ENCODE results near the gene FIGNL2.

- TF ChIP-seq CTCF (IDR thresholded peaks at IDR 0.05 in 4 of 5, conservative IDR thresholded peaks at IDR 0.05 in 1 of 5) (no peak), POLR2A (IDR thresholded peaks at IDR 0.05) (peak in 1 of 2 donors; percentile 18)
These were observed 39.2 kb upstream of the FIGNL2 start, which contains the start of gene ANKRD33 for GRCh38 chr12:51887476-51888315.
